Measurements from ENCODE around the gene NET1. TPM values are rescaled to one million over a fixed set of nuclear protein-coding genes. Genes with fewer than 3 reads are reported as not detected.
A peak's percentile ranks its signal among the peaks of the same experiment; 100 is the strongest.
"Not testable (repeated sequence)": the region's sequence is repeated elsewhere in the genome, so short reads cannot be mapped to it uniquely, and the experiment has no call there.

Gene NET1
- total and polyA plus RNA-seq, 7 donors, result 75.3 to 333 (median 199) TPM

GRCh38 chr10:5406918-5407317 is 5.4 kb upstream of the NET1 start:
- no peak for TF ChIP-seq CTCF (IDR thresholded peaks at IDR 0.05)
- no peak for TF ChIP-seq POLR2A (IDR thresholded peaks at IDR 0.05)
- no peak for TF ChIP-seq POLR2AphosphoS5 (IDR thresholded peaks at IDR 0.05)
- no peak for TF ChIP-seq EP300 (IDR thresholded peaks at IDR 0.05)

GRCh38 chr10:5410787-5411186 is 1.6 kb upstream of the NET1 start:
- H3K4me3 ChIP-seq; H3K27ac ChIP-seq; H3K9me3 ChIP-seq; DNase-seq; H3K36me3 ChIP-seq; intact Hi-C loops (cut with DNase I); H3K27me3 ChIP-seq: not testable (repeated sequence)
- peaks cover 0 to 13% (median 3%) of the 10 kb centered on the region in 4 donors for H3K4me1 ChIP-seq

More at GRCh38 chr10:5406918-5407317, 5.4 kb upstream of the NET1 start:
- intact Hi-C loops (cut with DNase I), result no loop called here
- H3K27me3 ChIP-seq, result peaks cover 0 to 4% (median 0%) of the 10 kb centered on the region in 3 donors
- 78 to 81% methylated on average over 1 of the region's 1 CpG for WGBS, 2 donors
- no peaks in the 10 kb centered on the region for H3K9me3 ChIP-seq
- H3K27ac ChIP-seq, result no peak overlapping the region
- no peak overlapping the region for H3K4me3 ChIP-seq
- DNase-seq, result no peak
- H3K4me1 ChIP-seq, result peaks cover 0 to 2% (median 0%) of the 10 kb centered on the region in 4 donors
- H3K36me3 ChIP-seq, result no peaks in the 10 kb centered on the region

GRCh38 chr10:5411941-5412276 is 448 bp upstream of the NET1 start:
- H3K27ac ChIP-seq, result peak overlapping the region in 3 of 4 donors; percentile 69 to 81 (median 74)
- peak overlapping the region; percentile 77 to 88 (median 84) for H3K4me3 ChIP-seq
- peaks cover 0 to 13% (median 3%) of the 10 kb centered on the region in 4 donors for H3K4me1 ChIP-seq
- H3K27me3 ChIP-seq, result peaks cover 0 to 4% (median 0%) of the 10 kb centered on the region in 3 donors
- H3K36me3 ChIP-seq, result no peaks in the 10 kb centered on the region
- no peak for TF ChIP-seq POLR2AphosphoS5 (IDR thresholded peaks at IDR 0.05)
- no peak for TF ChIP-seq CTCF (IDR thresholded peaks at IDR 0.05)
- no peak for TF ChIP-seq EP300 (IDR thresholded peaks at IDR 0.05)
- TF ChIP-seq POLR2A (IDR thresholded peaks at IDR 0.05), result no peak
- no peak for DNase-seq
- H3K9me3 ChIP-seq, result no peaks in the 10 kb centered on the region
- 11 to 36% methylated on average over 3 of the region's 3 CpGs for WGBS, 2 donors
- intact Hi-C loops (cut with DNase I), result no loop called here

- intact Hi-C loops (cut with DNase I), result no loop called here
- Histone ChIP-seq H3K27me3 (peaks cover 0 to 4% (median 0%) of the 10 kb centered on the region in 3 donors), H3K4me3 (peak overlapping the region; percentile 77 to 88 (median 84)), H3K27ac (peak overlapping the region; percentile 69 to 81 (median 74)), H3K36me3 (no peaks in the 10 kb centered on the region), H3K4me1 (peaks cover 0 to 13% (median 3%) of the 10 kb centered on the region in 4 donors), H3K9me3 (no peaks in the 10 kb centered on the region)
- 21 to 24% methylated on average over 20 of the region's 20 CpGs for WGBS, 2 donors
- DNase-seq, result no peak
- TF ChIP-seq CTCF (IDR thresholded peaks at IDR 0.05) (no peak), POLR2A (IDR thresholded peaks at IDR 0.05) (no peak), EP300 (IDR thresholded peaks at IDR 0.05) (no peak), POLR2AphosphoS5 (IDR thresholded peaks at IDR 0.05) (no peak)
These were observed 918 bp downstream of the NET1 start for GRCh38 chr10:5413012-5413938.

- WGBS, 2 donors, result 94 to 95% methylated on average over 11 of the region's 11 CpGs
- Histone ChIP-seq H3K27me3 (no peaks in the 10 kb centered on the region), H3K9me3 (peaks cover 0 to 2% (median 0%) of the 10 kb centered on the region in 4 donors), H3K36me3 (no peaks in the 10 kb centered on the region), H3K4me3 (no peak overlapping the region), H3K4me1 (peaks cover 0 to 11% (median 3%) of the 10 kb centered on the region in 4 donors), H3K27ac (no peak overlapping the region)
- TF ChIP-seq EP300 (IDR thresholded peaks at IDR 0.05), result no peak
- no peak for TF ChIP-seq POLR2AphosphoS5 (IDR thresholded peaks at IDR 0.05)
- no peak for TF ChIP-seq POLR2A (IDR thresholded peaks at IDR 0.05)
- no peak for TF ChIP-seq CTCF (IDR thresholded peaks at IDR 0.05)
- intact Hi-C loops (cut with DNase I), result no loop called here
- DNase-seq, result no peak
These were observed 4.6 kb downstream of the NET1 start for GRCh38 chr10:5416981-5417380.
